Activated naive CD4-positive, alpha-beta T cell treated with anti-CD3 and anti-CD28 coated beads, Interleukin-2, amount 10 ng/mL, durations not matched to agents 7 days and 5 days (primary cell): Measurements from ENCODE around the gene LTO1.

Source experiments
- CTCF ChIA-PET: fragments of 350-600 bp; sonication (Branson Sonifier 250); formaldehyde crosslinking; loops from one replicate; lab custom pipeline; 2021; ENCODE audit warnings: antibody characterized with exemption; lab: Charles Lee
- DNase-seq: peaks from one replicate; pipeline ENCODE4 v3.0.0-alpha.2; 2020
- H3K27ac Mint-ChIP-seq: one replicate; pipeline ENCODE4 v1.8.0; 2021; ENCODE audit warnings: mild to moderate bottlenecking, moderate library complexity, mixed read lengths
- H3K27me3 Mint-ChIP-seq: one replicate; pipeline ENCODE4 v1.8.0; 2021; ENCODE audit warnings: mild to moderate bottlenecking, mixed read lengths
- H3K36me3 Mint-ChIP-seq: one replicate; pipeline ENCODE4 v1.8.0; 2021; ENCODE audit warnings: mixed read lengths
- H3K4me1 Mint-ChIP-seq: one replicate; pipeline ENCODE4 v1.8.0; 2021; ENCODE audit warnings: mixed read lengths
- H3K4me3 Mint-ChIP-seq: one replicate; pipeline ENCODE4 v1.8.0; 2021; ENCODE audit warnings: mild to moderate bottlenecking, moderate library complexity, mixed read lengths
- H3K9me3 Mint-ChIP-seq: one replicate; pipeline ENCODE4 v1.8.0; 2021; ENCODE audit warnings: mixed read lengths

The LTO1 gene

GRCh38 chr11:69654660-69655478 is 20.3 kb downstream of the LTO1 start:
- Mint-ChIP-seq H3K27me3 (no peaks in the 10 kb centered on the region), H3K27ac (no peak overlapping the region), H3K36me3 (no peaks in the 10 kb centered on the region), H3K4me1 (no peaks in the 10 kb centered on the region), H3K4me3 (no peak overlapping the region), H3K9me3 (no peaks in the 10 kb centered on the region)
- DNase-seq, result no peak
- CTCF ChIA-PET, result interaction anchor here (1.6 kb wide), 1 partner anchor 9 kb away, joined by 4 read pairs; no protein-coding TSS in a partner anchor

GRCh38 chr11:69654001-69654659 is 21.0 kb downstream of the LTO1 start:
- Mint-ChIP-seq H3K9me3 (no peaks in the 10 kb centered on the region), H3K36me3 (no peaks in the 10 kb centered on the region), H3K4me1 (no peaks in the 10 kb centered on the region), H3K27ac (no peak overlapping the region), H3K27me3 (no peaks in the 10 kb centered on the region), H3K4me3 (no peak overlapping the region)
- no peak for DNase-seq
- CTCF ChIA-PET, result no interaction called here

- CTCF ChIA-PET, result no interaction called here
- no peaks in the 10 kb centered on the region for H3K27me3 Mint-ChIP-seq
- H3K4me3 Mint-ChIP-seq, result no peak overlapping the region
Observed at GRCh38 chr11:69653406-69653960, 21.7 kb downstream of the LTO1 start.

GRCh38 chr11:69652999-69653398 is 22.2 kb downstream of the LTO1 start:
- no peak for DNase-seq
- Mint-ChIP-seq H3K27ac (no peak overlapping the region), H3K36me3 (no peaks in the 10 kb centered on the region), H3K27me3 (no peaks in the 10 kb centered on the region), H3K9me3 (no peaks in the 10 kb centered on the region), H3K4me3 (no peak overlapping the region), H3K4me1 (no peaks in the 10 kb centered on the region)
- CTCF ChIA-PET, result no interaction called here

More at GRCh38 chr11:69653406-69653960, 21.7 kb downstream of the LTO1 start:
- H3K9me3 Mint-ChIP-seq, result no peaks in the 10 kb centered on the region
- no peak for DNase-seq
- H3K27ac Mint-ChIP-seq, result no peak overlapping the region
- H3K4me1 Mint-ChIP-seq, result no peaks in the 10 kb centered on the region
- no peaks in the 10 kb centered on the region for H3K36me3 Mint-ChIP-seq

GRCh38 chr11:69651834-69652620 is 23.1 kb downstream of the LTO1 start:
- H3K4me1 Mint-ChIP-seq, result no peaks in the 10 kb centered on the region
- H3K36me3 Mint-ChIP-seq, result no peaks in the 10 kb centered on the region
- H3K27ac Mint-ChIP-seq, result no peak overlapping the region
- CTCF ChIA-PET, result no interaction called here
- H3K27me3 Mint-ChIP-seq, result no peaks in the 10 kb centered on the region
- DNase-seq, result no peak
- no peaks in the 10 kb centered on the region for H3K9me3 Mint-ChIP-seq
- H3K4me3 Mint-ChIP-seq, result no peak overlapping the region

GRCh38 chr11:69650832-69651344 is 24.3 kb downstream of the LTO1 start:
- no peaks in the 10 kb centered on the region for H3K4me1 Mint-ChIP-seq
- no peaks in the 10 kb centered on the region for H3K36me3 Mint-ChIP-seq
- H3K27me3 Mint-ChIP-seq, result peaks cover 2% of the 10 kb centered on the region
- DNase-seq, result no peak
- H3K4me3 Mint-ChIP-seq, result no peak overlapping the region
- no peaks in the 10 kb centered on the region for H3K9me3 Mint-ChIP-seq
- CTCF ChIA-PET, result no interaction called here
- no peak overlapping the region for H3K27ac Mint-ChIP-seq

GRCh38 chr11:69650081-69650831 is 24.9 kb downstream of the LTO1 start:
- no peak overlapping the region for H3K27ac Mint-ChIP-seq
- CTCF ChIA-PET, result no interaction called here
- no peaks in the 10 kb centered on the region for H3K9me3 Mint-ChIP-seq
- H3K4me3 Mint-ChIP-seq, result no peak overlapping the region
- H3K36me3 Mint-ChIP-seq, result no peaks in the 10 kb centered on the region
- H3K4me1 Mint-ChIP-seq, result no peaks in the 10 kb centered on the region
- no peak for DNase-seq
- H3K27me3 Mint-ChIP-seq, result peaks cover 8% of the 10 kb centered on the region

- CTCF ChIA-PET, result no interaction called here
- Mint-ChIP-seq H3K27me3 (peaks cover 8% of the 10 kb centered on the region), H3K27ac (no peak overlapping the region), H3K9me3 (no peaks in the 10 kb centered on the region), H3K36me3 (no peaks in the 10 kb centered on the region), H3K4me1 (no peaks in the 10 kb centered on the region), H3K4me3 (no peak overlapping the region)
- DNase-seq, result no peak
Observed at GRCh38 chr11:69649576-69649900, 25.6 kb downstream of the LTO1 start.

GRCh38 chr11:69648679-69649575 is 26.2 kb downstream of the LTO1 start:
- CTCF ChIA-PET, result no interaction called here
- H3K4me3 Mint-ChIP-seq, result no peak overlapping the region
- no peaks in the 10 kb centered on the region for H3K9me3 Mint-ChIP-seq
- no peak for DNase-seq
- H3K4me1 Mint-ChIP-seq, result no peaks in the 10 kb centered on the region
- H3K27ac Mint-ChIP-seq, result no peak overlapping the region
- peaks cover 10% of the 10 kb centered on the region for H3K27me3 Mint-ChIP-seq
- H3K36me3 Mint-ChIP-seq, result no peaks in the 10 kb centered on the region

GRCh38 chr11:69647761-69648497 is 27.2 kb downstream of the LTO1 start:
- Mint-ChIP-seq H3K27me3 (peaks cover 20% of the 10 kb centered on the region), H3K36me3 (no peaks in the 10 kb centered on the region), H3K9me3 (no peaks in the 10 kb centered on the region), H3K27ac (no peak overlapping the region), H3K4me1 (no peaks in the 10 kb centered on the region), H3K4me3 (no peak overlapping the region)
- CTCF ChIA-PET, result no interaction called here
- DNase-seq, result no peak

GRCh38 chr11:69647390-69647748 is 27.8 kb downstream of the LTO1 start:
- CTCF ChIA-PET, result interaction anchor here (1.9 kb wide), 1 partner anchor 8 kb away, joined by 4 read pairs; no protein-coding TSS in a partner anchor
- DNase-seq, result no peak
- H3K4me1 Mint-ChIP-seq, result no peaks in the 10 kb centered on the region
- no peak overlapping the region for H3K27ac Mint-ChIP-seq
- no peak overlapping the region for H3K4me3 Mint-ChIP-seq
- H3K9me3 Mint-ChIP-seq, result no peaks in the 10 kb centered on the region
- H3K27me3 Mint-ChIP-seq, result peaks cover 23% of the 10 kb centered on the region
- no peaks in the 10 kb centered on the region for H3K36me3 Mint-ChIP-seq
